ENCODE measurements around the gene GDPD4. TPM values are rescaled to one million over a fixed set of nuclear protein-coding genes. Genes with fewer than 3 reads are reported as not detected.

Gene GDPD4
- total RNA-seq, 6 donors from 2014 or later: not detected

GRCh38 chr11:77188633-77189491 lies 112.6 kb downstream of the GDPD4 start:
- no peaks in the 10 kb centered on the region for H3K27me3 ChIP-seq
- no peak overlapping the region for H3K4me3 ChIP-seq
- no peaks in the 10 kb centered on the region for H3K36me3 ChIP-seq
- DNase-seq (peak in 1 of 2 donors; percentile 66), ATAC-seq (ENCODE audit: low FRiP score in 2 of 2) (no peak)
- H3K4me1 ChIP-seq: peaks cover 0 to 5% (median 0%) of the 10 kb centered on the region in 4 donors
- no peaks in the 10 kb centered on the region for H3K9me3 ChIP-seq
- WGBS, 2 donors: 79 to 92% methylated on average over 10 to 16 of the region's 18 CpGs
- TF ChIP-seq, protein P1, sequence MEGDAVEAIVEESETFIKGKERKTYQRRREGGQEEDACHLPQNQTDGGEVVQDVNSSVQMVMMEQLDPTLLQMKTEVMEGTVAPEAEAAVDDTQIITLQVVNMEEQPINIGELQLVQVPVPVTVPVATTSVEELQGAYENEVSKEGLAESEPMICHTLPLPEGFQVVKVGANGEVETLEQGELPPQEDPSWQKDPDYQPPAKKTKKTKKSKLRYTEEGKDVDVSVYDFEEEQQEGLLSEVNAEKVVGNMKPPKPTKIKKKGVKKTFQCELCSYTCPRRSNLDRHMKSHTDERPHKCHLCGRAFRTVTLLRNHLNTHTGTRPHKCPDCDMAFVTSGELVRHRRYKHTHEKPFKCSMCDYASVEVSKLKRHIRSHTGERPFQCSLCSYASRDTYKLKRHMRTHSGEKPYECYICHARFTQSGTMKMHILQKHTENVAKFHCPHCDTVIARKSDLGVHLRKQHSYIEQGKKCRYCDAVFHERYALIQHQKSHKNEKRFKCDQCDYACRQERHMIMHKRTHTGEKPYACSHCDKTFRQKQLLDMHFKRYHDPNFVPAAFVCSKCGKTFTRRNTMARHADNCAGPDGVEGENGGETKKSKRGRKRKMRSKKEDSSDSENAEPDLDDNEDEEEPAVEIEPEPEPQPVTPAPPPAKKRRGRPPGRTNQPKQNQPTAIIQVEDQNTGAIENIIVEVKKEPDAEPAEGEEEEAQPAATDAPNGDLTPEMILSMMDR (IDR thresholded peaks at IDR 0.05): peak in 1 of 6 experiments; percentile 7
- TF ChIP-seq POLR2A (IDR thresholded peaks at IDR 0.05) (no peak), POLR2AphosphoS5 (IDR thresholded peaks at IDR 0.05) (no peak)
- no peak overlapping the region for H3K27ac ChIP-seq

DNA sequence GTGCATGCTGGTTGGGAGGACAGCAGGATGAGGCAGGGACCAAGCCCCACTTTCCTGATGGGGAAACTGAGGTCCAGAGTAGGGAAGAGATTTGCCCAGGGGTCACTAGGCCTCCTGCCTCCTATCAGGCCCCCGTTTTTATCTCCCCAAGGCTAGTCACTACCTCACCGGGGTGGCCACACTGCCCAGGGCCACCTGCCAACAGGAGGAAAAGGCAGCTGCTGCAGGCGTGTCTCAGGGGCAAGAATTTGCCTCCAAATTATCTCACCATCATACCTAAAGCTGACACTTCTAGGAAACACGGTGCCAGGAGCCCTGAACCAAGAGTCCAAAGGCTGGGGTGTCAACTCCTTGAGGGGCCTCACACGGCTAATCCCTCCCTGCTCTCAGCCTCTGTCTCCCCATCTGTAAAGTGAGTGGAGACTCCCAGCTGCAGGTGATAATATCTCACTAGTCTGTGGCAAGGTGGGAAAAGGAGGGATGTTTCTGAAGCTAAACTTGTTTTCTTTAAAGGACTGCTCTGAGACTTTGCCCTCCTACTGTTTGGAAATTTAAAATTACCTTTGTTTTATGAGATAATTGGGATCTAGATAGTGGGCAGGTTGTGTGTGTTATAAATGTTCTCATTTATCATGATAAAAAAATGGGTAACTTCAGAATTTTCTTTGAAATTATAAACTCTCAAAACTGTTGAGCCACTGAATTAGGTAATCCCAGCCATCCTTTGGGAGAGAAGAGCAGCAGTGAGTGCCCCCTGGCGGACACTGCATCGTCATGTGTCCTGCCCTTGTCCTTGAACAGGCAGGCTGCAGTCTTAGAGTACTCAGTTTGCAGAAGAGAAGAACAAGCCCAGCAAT lies 113.5 kb downstream of the GDPD4 start:
- Histone ChIP-seq H3K27me3 (no peaks in the 10 kb centered on the region), H3K9me3 (no peaks in the 10 kb centered on the region), H3K27ac (no peak overlapping the region), H3K36me3 (no peaks in the 10 kb centered on the region), H3K4me1 (peaks cover 0 to 5% (median 0%) of the 10 kb centered on the region in 4 donors), H3K4me3 (no peak overlapping the region)
- 54 to 64% methylated on average over 7 of the region's 7 CpGs for WGBS, 2 donors
- TF ChIP-seq EP300 (IDR thresholded peaks at IDR 0.05) (no peak), POLR2A (IDR thresholded peaks at IDR 0.05) (no peak)
- TF ChIP-seq, protein P1 (IDR thresholded peaks at IDR 0.05): peak; percentile 64 to 82 (median 77)
- DNase-seq (peak in 1 of 2 donors; percentile 79), ATAC-seq (ENCODE audit: low FRiP score in 2 of 2) (peak; percentile 67 to 80)

GRCh38 chr11:77187111-77187750 lies 114.3 kb downstream of the GDPD4 start:
- TF ChIP-seq POLR2A (IDR thresholded peaks at IDR 0.05): no peak
- TF ChIP-seq, protein P1 (IDR thresholded peaks at IDR 0.05): no peak
- TF ChIP-seq POLR2AphosphoS5 (IDR thresholded peaks at IDR 0.05): no peak
- no peak for TF ChIP-seq EP300 (IDR thresholded peaks at IDR 0.05)
- Histone ChIP-seq H3K27ac (no peak overlapping the region), H3K4me1 (peaks cover 0 to 5% (median 0%) of the 10 kb centered on the region in 4 donors), H3K4me3 (no peak overlapping the region), H3K9me3 (no peaks in the 10 kb centered on the region), H3K36me3 (no peaks in the 10 kb centered on the region), H3K27me3 (no peaks in the 10 kb centered on the region)
- WGBS, 2 donors: 82 to 84% methylated on average over 9 of the region's 9 CpGs
- DNase-seq (no peak), ATAC-seq (ENCODE audit: low FRiP score in 2 of 2) (no peak)

- 80 to 87% methylated on average over 1 of the region's 1 CpG for whole genome bisulfite sequencing, 2 donors
- no peaks in the 10 kb centered on the region for H3K27me3 ChIP-seq
- TF ChIP-seq, protein P1 (IDR thresholded peaks at IDR 0.05): no peak
- H3K4me1 ChIP-seq: no peaks in the 10 kb centered on the region
- DNase-seq (no peak), ATAC-seq (ENCODE audit: low FRiP score in 2 of 2) (no peak)
- H3K27ac ChIP-seq: no peak overlapping the region
- H3K36me3 ChIP-seq: no peaks in the 10 kb centered on the region
- no peak overlapping the region for H3K4me3 ChIP-seq
- no peaks in the 10 kb centered on the region for H3K9me3 ChIP-seq
Measured at GRCh38 chr11:77186302-77186701, 115.2 kb downstream of the GDPD4 start.

Data from upper lobe of left lung (tissue), 6 donors.